GM19238 (cell line): ENCODE results near the gene SESN1.

ENCODE experiments used
- DNase-seq: peaks from one replicate; pipeline ENCODE4 v3.0.0; 2011; ENCODE audit warnings: low spot score; ENCODE audit not compliant: insufficient read length

Gene SESN1

DNA sequence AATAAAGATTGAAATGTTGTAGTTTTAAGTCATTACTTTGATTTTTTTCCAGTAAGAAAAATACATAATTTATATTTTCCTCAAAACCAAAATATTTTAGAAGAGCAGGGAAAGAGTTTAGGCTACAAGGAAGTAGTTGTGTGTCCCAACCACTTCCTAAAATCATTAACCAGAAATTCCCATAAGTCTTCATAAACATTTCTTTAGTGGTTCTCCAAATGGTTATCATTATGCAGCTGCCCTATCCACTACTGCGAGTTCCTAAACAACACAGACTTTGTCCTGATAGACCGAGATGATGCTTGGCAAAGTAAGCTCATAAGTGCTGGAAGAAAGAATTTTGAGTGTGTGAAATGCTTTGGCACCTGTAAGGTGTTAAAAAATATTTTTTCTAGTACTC is 152.8 kb downstream of the SESN1 start:
- DNase-seq: no peak

- DNase-seq: no peak
Observed at GRCh38 chr6:108941281-108941680, 153.4 kb downstream of the SESN1 start.

DNA sequence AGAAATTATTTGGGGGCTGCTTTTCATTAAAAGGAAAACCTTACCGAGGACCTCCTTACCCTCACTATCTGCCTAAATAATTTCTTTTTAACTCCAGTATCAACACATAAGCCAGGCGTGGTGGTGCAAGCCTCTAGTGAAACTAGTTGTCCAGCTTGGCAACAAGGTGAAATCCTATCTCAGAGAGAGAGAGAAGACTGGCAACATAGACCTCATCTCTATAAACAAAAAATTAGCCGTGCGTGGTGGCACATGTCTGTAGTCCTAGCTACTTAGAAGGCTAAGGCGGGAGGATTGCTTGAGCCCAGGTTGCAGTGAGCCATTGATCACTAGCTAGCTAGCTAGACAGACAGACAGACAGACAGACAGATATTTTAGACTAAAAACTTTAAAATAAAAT is 153.9 kb downstream of the SESN1 start:
- no peak for DNase-seq

DNA sequence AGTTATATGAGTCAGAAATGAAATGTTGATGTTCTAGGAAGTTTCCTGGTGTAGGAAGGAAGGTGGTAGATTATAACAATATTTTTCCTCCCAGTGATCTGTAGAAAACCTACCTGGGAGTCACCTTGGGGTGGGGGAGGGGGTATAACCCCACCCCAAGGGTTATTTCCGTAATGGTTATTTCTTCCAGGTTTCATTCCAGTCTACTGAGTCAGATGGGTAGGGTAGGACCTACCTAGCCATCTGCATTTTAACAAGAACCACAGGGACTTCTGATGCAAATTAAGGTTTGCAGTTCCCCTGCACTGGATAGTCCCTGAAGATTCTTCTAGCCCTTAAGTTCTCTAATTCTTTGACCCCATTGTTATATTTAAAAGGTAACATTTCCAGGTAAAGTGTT is 157.5 kb downstream of the SESN1 start:
- DNase-seq: no peak
